ENCODE data around the gene SPRR5.

Gene SPRR5, protein sequence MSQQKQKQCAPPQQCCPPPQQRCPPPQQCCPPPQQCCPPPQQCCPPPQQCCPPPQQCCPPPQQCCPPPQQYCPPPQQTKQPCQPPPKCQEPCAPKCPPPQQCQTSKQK

DNA sequence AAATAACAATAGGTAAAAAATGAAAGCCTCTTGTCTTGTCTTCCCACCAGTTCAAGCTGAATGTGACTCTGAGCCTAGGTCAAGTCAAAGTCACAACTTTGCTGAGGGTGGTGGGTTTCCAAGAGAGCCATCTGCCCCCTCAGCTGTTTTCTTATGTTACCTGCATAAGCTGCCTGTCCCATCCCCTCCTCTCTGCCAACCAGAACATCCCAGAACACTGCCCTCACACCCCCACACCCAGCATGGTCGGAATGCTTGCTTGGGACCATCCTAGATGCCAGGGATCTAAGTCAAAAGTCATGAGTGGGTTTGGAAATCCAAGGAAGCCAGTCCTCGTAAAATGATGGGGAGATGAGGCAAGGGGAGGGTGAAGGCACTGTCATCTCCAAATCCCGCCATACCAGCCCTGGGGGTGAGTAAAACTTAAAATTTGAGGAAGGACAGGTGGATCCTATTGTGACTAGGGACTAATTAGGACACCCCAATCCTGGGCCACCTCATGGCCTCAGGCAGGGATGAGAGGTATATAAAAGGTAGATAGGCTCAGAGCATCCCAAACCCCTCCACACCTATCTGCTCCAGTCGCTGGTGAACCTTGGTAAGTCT, at the start of gene SPRR5:
Gene SPRR5 (plus strand): TSS at position 556 of the 606 bp plus-strand sequence. CDS start 1,349 bp downstream, outside the sequence.
- DNase-seq = no peak

DNA sequence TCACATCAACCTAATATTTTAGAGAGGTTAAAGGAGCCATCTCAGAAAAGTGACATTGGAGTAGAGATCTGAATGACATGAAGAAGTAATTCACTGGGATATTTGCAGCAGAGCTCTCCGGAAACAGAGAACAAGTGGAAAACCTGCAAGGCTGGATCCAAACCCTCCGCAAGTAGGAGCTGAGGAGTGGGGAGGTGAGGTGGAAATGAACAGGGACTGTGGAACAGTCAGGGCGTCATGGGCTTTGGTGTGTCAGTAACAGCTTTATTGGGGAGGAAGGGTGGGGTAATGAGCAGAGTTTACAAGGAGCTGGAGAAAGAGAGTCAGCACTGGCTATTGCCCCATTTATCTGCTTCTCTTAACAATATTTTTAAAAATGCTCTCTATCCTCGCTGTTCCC, 48.0 kb upstream of the SPRR5 start:
- no peak for DNase-seq

DNA sequence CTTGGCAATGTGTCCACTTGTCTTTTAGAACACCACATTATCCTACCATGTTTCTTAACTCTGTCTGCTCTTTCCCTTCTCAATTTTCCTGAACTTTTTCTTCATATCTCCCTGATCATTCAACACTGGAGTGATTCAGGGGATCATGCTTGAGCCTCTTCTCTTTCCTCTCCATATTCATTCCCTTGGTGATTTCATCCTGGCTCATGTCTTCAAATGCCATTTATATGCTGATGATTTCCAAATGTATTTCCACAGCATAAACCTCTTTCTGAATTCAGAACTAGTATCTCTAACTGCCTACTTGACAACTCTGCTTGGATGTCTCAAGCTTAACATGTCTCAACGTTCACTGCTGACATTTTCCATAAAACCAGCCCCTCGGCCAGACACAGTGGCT, 47.1 kb upstream of the SPRR5 start:
- no peak for DNase-seq

DNA sequence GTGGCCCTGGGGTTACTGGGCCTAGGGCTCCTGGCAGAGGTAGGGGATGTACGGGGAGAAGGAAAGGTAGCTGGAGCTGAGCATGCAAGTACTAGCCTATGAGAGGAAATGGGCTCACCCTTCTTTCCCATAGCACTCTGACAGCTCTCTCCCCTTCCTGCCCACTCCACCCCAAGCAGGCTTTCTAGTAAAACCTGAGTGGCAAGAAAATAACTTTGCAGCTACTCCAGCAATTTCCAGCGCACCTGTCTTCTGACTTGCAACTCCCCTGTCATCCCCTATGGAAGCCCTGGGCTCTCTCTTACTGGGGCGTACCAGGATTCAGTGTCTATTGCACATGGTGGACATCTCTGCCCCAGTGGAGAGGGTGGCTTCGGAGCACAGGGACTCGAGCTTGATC, 45.4 kb upstream of the SPRR5 start:
- DNase-seq = no peak

DNA sequence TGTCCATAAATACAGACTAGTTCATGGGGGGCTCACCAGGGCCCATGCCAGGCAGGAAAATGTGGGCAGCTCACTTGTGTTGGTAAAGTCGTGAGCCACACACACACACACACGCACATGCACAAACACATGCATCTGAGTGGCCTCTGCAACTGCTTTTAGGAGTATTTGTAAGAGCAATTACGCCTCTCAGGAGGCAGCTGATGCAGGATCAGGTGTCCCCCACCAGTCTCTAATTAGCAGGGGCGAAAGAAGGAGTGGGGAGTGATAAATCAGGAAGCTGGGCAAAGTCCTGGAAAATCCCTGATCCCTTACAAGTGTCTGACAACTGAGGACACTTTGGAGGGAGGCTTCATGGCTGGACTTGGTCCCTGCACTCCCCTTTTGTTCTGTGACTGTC, 44.4 kb upstream of the SPRR5 start:
- no peak for DNase-seq

DNA sequence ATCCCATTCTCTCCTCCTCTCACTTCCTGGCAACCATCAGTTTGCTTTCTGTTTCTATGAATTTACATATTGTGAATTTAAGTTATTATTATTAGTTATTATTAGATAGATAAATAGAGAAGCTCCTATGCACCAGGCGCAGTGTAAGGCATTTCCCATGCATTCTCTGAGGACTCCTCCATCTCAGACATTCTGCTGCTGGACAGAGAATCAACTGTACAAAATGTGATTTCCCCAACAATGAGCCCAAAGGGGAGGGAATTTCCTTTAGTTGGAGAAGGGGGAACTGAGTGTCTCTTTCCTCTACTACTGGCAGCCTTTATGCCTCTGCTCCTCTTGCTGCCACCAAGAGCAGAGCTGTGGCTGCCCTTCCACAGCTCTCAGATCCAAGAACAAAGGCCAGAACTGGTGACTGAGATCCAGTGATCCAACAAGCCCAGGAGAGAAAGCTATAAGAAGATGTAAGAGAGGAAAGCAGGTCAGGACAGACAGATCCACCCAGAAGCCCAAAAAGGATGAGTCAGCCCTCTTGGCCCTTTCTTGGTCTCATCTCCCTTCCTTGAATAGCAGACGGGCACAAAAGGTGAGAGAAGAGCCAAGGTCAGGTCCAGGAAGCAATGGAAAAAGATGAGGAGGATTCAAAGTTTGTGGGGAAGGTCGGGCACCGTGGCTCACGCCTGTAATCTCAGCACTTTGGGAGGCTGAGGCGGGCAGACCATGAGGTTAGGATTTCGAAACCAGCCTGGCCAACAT, 42.1 kb upstream of the SPRR5 start:
- no peak for DNase-seq

DNA sequence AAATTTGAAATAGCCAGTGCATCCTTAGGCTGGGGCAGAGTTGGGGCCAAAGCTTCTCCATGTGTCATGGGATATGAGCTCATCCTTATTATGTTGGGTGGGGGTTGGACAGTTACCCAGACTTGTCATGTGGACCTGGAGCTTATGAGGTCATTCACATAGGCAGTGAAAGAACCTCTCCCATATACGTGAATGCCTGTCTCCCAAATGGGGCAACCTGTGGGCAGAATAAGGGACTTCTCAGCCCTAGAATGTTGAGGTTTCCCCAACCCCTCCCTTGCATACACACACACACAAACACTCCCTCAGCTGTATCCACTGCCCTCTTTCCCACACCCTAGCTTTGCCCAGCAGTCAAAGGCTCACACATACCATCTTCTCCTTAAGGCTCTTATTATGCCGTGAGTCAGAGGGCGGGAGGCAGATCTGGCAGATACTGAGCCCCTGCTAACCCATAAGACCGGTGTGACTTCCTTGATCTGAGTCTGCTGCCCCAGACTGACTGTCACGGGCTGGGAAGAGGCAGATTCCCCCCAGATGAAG, 40.9 kb upstream of the SPRR5 start:
- DNase-seq = no peak

DNA sequence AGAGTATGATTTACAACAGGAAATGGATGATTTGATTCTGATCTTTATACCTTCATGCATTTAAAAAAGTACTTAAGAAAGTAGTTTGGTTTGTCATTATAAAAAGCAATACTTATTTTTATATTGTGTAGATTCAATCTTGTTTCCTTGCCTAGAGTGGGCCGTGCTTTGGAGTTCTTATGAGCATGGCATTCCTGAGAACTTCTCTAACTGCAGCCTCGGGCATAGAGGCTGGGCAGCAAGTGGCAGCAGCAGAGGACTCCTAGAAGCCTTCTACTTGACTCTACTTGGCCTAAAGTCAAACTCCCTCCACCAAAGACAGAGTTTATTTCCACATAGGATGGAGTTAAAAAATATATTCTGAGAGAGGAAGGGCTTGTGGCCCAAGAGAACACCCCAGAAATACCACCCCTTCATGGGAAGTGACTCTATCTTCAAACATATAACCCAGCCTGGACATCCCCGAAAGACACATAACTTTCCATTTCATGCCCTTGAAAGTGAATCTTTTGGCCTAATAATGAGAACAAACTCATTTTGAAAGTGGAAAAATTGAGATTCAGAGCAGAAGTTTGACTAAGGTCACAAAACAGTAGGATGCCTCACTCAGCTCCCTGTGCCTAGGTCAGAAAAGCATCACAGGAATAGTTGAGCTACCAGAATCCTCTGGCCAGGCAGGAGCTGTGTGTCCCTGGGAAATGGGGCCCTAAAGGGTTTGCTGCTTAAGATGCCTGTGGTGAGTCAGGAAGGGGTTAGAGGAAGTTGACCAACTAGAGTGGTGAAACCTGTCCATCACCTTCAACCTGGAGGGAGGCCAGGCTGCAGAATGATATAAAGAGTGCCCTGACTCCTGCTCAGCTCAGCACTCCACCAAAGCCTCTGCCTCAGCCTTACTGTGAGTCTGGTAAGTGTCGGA, 39.1 kb upstream of the SPRR5 start, which contains the start of gene IVL:
Gene IVL (plus strand): TSS at position 861 of the 916 bp plus-strand sequence. CDS start 1,252 bp downstream, outside the sequence.
- DNase-seq = no peak

DNA sequence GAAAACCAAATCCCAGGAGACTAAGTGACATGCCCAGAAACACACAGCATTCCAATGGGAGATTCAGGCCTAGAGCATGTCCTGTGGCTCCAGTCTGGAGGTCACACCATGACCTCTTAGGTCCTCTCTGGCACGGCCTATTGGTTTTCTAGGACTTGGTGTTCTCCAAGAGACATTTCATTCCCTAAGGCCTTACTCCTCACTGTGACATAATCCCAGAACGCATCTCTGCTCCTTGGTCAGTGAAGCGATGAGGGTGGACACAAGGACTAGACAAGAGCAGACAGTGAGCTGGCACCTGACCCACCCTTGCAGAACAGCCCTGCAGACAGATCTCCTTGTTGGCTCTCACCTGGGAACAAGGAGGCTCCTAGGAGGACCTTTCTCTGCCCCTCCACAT, 37.8 kb upstream of the SPRR5 start:
- no peak for DNase-seq

DNA sequence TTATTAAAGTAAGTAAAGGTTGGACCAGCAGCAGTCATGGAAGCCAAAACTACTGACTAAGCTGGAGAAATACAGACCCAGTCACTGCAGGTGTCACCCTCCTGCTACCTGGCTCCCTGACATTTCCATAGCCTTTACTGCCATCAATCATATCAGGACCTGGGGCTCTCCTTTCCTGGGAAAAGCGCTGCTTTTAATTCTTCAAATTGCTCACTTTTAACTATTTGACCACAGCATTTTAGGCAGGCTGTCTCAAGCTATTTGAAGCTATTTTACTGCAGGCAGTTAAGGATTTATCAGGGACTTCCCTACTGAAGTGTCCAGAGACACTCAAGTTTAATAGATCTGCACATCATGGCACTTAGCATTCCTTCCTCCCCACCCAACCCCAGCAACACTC, 34.5 kb upstream of the SPRR5 start:
- DNase-seq = no peak

DNA sequence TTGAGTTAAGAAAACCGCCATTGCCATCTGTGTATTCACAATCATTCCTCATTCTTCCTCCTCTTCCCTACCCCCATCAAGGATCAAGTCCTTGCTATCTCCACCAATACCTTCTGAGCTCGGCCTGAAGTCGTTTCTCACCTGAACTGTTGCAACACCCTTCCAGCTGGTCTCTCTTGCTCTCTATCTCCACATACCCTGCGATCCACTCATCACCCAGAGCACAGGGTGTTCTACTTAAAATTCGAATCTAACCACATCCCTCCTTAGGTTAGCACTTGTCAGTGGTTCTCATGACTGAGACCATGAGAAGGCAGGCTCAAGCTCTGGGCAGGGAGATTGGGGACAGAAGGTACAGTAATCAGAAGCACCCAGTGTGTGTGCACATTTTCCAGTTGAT, 34.1 kb upstream of the SPRR5 start:
- no peak for DNase-seq

DNA sequence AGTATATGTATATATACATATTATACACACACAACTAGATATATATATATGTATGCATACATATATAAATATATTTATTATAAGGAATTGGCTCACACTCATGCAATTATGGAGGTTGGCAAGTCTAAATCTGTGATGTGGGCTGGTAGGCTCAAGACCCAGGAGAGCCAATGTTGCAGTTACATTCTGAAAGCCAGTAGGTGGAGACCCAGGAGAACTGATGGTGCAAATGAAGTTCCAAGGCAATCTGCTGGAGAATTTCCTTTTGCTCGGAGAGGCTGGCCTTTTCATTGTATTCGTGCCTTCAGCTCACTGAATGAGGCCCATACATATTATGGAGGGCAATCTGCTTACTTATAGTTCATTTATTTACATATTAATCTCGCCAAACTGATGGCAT, 29.2 kb upstream of the SPRR5 start:
- DNase-seq = no peak

DNA sequence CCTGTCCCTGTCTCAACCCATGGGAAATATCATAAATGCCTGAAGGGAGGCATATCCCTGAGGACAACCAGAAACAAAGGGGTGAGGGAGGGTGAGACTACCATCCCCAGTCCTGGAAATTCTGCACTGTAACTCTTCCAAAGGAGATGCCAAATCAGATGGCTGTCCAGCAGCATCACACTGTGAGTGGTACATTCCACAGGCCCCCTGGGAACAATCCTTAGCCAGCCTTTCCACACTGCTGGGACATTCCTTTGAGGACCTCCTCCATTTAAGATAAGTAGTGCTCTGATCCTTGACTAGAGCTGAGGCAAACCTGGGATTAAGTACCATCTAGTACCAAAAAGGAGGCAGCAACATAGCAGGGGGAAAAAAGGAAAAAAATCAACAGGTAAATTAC, 27.9 kb upstream of the SPRR5 start:
- DNase-seq = no peak

DNA sequence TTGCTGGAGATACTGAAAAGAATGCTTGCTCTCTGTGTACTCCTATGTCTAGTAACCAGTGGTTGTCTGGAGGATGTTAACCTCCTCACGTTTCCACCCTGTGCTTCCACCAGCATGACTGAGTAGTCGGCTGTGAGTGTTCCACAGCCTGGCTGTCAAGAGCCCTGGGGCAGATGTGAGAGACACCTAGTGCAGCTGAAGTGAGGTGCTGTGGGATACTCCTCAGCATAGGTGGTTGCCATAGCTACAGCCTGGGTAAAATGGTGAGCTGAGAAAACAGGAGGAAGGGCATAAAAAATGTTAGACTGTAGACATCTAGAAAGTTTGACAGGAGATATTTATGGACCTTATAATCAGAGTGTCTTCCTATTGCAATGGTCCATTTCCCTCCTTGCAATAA, 22.8 kb upstream of the SPRR5 start:
- DNase-seq = no peak

DNA sequence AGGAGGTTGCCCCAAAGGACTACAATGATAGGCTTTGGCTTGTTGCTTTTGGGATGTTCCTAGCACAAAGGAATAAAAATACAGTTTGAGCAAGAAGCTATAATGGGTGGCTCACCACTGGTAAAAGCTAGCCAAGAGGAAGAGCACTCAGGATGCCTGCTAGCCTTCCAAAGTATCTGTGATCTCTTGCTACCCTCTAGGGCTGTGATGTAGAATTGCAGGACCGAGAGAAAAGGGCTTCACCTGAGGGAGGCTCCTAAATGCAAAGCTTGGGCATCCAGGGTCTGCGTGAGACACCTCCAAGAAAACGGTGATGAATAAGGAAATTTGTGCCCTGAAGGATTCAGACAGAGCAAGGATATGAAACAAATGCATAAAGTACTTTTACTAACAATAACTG, 20.9 kb upstream of the SPRR5 start:
- peak; percentile 3 to 22 for DNase-seq

DNA sequence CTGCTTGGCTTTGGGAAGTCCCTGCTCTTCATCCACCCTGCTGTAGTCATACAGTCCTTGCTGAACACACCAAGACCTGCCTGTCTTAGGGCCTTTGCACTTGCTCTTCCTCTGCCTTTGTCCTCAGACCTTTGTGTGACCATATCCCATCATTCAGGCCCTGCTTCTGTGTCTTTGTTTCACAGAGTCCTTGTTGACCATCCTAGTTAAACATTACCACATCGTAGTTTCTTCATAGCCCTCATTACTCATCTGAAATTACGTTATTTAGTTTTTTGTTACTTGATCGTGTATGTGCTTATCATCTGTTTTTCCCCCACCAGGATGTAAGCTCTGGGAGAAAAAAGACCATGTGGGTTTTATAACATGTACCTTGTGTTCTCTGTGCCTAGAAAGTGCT, 18.3 kb upstream of the SPRR5 start:
- no peak for DNase-seq

DNA sequence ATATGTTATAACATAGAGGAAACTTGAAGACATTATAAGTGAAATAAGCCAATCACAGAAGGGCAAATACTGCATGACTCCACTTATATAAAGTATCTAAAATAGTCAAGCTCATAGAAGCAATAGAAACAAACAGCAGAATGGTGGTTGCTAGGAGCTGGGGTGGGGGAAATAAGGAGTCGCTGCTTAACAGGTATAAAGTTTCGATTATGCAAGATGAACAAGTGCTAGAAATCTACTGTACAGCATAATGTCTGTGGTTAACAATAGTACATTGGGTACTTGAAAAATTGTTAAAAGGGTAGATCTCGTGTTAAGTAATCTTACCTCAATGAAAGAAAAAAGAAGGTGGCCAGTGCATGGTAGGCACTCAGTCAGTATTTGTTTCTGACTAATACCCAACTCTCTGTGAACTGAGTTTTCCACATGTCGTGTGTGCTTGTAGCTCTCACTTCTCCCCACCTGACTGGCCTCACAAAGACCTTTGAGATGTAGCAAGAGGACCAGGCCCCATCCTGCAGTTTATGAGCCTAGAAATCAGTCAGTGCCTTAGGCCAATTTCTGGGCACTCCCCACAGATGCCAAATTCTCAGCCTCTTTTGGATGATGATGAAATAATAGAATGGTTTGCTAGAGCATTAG, 14.7 kb upstream of the SPRR5 start:
- DNase-seq = no peak

DNA sequence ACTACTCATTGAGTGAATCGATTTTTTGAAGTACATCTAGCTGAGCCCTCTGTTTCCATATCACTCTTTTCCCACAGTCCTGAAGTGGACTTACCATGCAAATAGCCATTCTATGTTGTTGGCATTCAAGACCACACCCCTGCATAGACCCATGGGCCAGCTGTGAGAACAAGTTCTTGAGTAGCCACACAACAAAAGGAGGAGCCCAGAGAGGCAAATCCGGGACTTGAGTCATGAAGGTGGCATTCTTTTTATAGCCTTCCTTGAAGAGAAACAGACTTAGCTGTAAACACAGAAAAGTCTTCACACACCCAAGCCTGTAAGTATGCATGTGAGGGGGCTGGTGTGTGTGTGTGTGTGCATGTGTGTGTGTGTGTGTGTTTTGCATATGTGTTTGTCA, 13.8 kb upstream of the SPRR5 start:
- DNase-seq = no peak

DNA sequence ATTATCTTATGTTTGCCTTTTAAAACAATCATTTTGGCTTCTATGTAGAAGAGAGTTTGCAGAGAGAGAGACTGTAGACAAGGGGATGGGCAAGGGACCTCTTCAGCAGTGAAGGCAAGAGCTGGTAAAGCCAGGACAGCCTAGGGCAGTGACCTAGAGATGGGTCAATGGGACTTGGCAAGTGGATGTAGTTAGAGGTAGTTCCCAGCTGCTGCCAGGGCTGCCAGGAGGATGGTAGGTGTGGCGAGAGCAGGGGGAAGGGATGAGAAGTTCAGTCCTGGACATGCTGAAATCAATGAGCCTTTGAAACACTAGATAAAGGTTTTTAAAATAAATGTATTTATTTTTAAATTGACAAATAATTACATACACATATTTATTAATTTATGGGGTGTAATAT, 6.4 kb upstream of the SPRR5 start:
- no peak for DNase-seq

DNA sequence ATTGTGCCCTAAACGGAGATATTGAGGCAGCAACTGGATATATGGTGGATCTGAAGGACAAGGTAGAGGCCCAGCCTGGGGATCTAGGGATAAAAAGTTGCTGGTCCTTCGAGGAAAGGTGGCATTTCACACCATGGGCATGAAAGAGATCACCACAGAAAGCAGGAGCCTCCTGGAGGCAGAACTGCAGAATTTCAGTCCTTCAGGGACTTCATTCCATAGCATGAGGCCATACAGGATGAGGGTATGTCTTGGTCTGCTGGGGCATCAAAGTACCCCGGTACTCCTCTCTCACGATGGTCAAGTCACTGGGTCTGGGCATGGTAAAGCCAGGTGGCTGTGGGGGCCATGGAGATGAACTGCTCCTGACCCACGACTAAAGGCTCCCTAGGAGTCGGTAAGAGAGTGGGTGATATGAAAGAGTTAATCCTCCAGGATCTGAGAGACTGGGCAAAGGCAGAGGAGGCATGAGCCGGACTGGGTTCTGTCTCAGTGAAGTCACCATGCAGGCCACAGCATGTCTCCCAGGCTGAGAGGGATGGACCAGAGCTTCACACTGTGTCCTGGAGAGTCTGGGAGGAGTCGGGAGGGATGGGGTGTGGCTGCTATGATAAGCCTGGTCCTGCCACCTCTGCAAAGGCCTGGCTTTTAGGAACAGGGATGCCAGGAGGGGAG, 5.8 kb upstream of the SPRR5 start:
- no peak for DNase-seq

DNA sequence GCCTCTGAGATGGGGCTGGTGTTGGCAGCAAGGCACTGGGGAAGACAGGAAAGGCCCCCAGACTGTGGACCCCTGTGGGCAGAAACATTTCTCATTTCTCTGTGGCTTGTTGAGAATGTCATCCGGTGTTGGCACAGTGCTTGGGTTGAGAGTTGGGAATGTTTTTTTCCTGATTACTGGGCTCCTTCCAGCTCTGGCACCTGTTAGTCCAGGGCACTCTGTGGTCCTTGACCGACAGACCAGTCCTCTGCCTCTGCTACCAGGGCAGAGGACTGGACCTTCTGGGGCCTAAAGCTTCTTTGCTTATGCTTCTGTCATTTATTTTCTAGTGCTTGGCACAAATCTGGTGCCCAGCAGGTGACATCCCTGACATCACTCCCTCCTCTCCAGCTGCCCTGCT, 4.8 kb upstream of the SPRR5 start:
- no peak for DNase-seq

DNA sequence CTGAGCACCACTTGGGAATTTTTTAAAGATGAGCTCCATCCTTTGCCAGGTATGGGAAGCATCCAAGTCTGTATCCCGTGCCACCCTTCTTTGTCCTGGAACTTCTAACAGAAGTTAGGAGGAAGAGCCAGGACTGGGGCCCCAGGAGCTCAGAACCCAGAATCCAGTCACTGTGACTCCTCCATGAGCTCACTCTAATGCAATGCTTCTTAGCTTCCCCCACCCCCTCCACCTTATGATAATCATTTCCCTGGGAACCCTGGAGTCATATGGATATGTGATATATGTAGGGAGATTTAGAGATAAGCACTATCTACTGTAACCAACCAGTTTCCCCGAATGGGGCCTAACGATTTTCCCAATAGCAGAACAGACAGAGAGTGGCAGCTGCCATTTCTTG, 758 bp upstream of the SPRR5 start:
- no peak for DNase-seq

All from AML-193 (cell line).